Activated naive CD4-positive, alpha-beta T cell treated with anti-CD3 and anti-CD28 coated beads, Interleukin-2, amount 50 U/mL, for 24 hours (primary cell): ENCODE measurements around the gene RNF130.
"Not testable (repeated sequence)": the region's sequence is repeated elsewhere in the genome, so short reads cannot be mapped to it uniquely, and the experiment has no call there.

Experiments
- H3K27ac Mint-ChIP-seq: one replicate; pipeline ENCODE4 v1.8.0; 2021; ENCODE audit warnings: mild to moderate bottlenecking, mixed read lengths
- H3K27me3 Mint-ChIP-seq: one replicate; pipeline ENCODE4 v1.8.0; 2021; ENCODE audit warnings: mixed read lengths
- H3K36me3 Mint-ChIP-seq: one replicate; pipeline ENCODE4 v1.8.0; 2021; ENCODE audit warnings: mixed read lengths
- H3K4me1 Mint-ChIP-seq: one replicate; pipeline ENCODE4 v1.8.0; 2021; ENCODE audit warnings: mixed read lengths
- H3K4me3 Mint-ChIP-seq: one replicate; pipeline ENCODE4 v1.8.0; 2021; ENCODE audit warnings: mild to moderate bottlenecking, mixed read lengths
- H3K9me3 Mint-ChIP-seq: one replicate; pipeline ENCODE4 v1.8.0; 2021; ENCODE audit warnings: mixed read lengths

RNF130 gene

GRCh38 chr5:179964015-179964414 lies 107.5 kb downstream of the RNF130 start:
- Mint-ChIP-seq H3K4me3 (no peak overlapping the region), H3K27me3 (no peaks in the 10 kb centered on the region), H3K36me3 (peaks cover 18% of the 10 kb centered on the region), H3K27ac (no peak overlapping the region), H3K9me3 (no peaks in the 10 kb centered on the region), H3K4me1 (no peaks in the 10 kb centered on the region)

- Mint-ChIP-seq H3K4me3 (no peak overlapping the region), H3K27ac (no peak overlapping the region)
Observed at GRCh38 chr5:179963375-179963774, 108.2 kb downstream of the RNF130 start.

GRCh38 chr5:179960204-179960831 lies 111.2 kb downstream of the RNF130 start:
- no peaks in the 10 kb centered on the region for H3K27me3 Mint-ChIP-seq

More at GRCh38 chr5:179963375-179963774, 108.2 kb downstream of the RNF130 start:
- peaks cover 18% of the 10 kb centered on the region for H3K36me3 Mint-ChIP-seq
- no peaks in the 10 kb centered on the region for H3K9me3 Mint-ChIP-seq
- H3K27me3 Mint-ChIP-seq, result no peaks in the 10 kb centered on the region
- H3K4me1 Mint-ChIP-seq, result no peaks in the 10 kb centered on the region

GRCh38 chr5:179959641-179960040 lies 111.9 kb downstream of the RNF130 start:
- H3K27ac Mint-ChIP-seq, result no peak overlapping the region
- H3K4me1 Mint-ChIP-seq, result no peaks in the 10 kb centered on the region
- H3K9me3 Mint-ChIP-seq, result no peaks in the 10 kb centered on the region
- peaks cover 17% of the 10 kb centered on the region for H3K36me3 Mint-ChIP-seq
- no peak overlapping the region for H3K4me3 Mint-ChIP-seq
- H3K27me3 Mint-ChIP-seq, result no peaks in the 10 kb centered on the region

More at GRCh38 chr5:179960204-179960831, 111.2 kb downstream of the RNF130 start:
- H3K9me3 Mint-ChIP-seq, result no peaks in the 10 kb centered on the region
- H3K4me1 Mint-ChIP-seq, result no peaks in the 10 kb centered on the region
- no peak overlapping the region for H3K27ac Mint-ChIP-seq
- no peak overlapping the region for H3K4me3 Mint-ChIP-seq
- peaks cover 16% of the 10 kb centered on the region for H3K36me3 Mint-ChIP-seq

GRCh38 chr5:179959118-179959517 lies 112.4 kb downstream of the RNF130 start:
- not testable (repeated sequence) for H3K4me3 Mint-ChIP-seq, H3K9me3 Mint-ChIP-seq, H3K27me3 Mint-ChIP-seq, H3K4me1 Mint-ChIP-seq, H3K27ac Mint-ChIP-seq
- peaks cover 17% of the 10 kb centered on the region for H3K36me3 Mint-ChIP-seq

GRCh38 chr5:179955630-179956029 lies 115.9 kb downstream of the RNF130 start:
- Mint-ChIP-seq H3K27ac (no peak overlapping the region), H3K4me3 (no peak overlapping the region), H3K4me1 (no peaks in the 10 kb centered on the region), H3K9me3 (no peaks in the 10 kb centered on the region), H3K27me3 (no peaks in the 10 kb centered on the region), H3K36me3 (peaks cover 19% of the 10 kb centered on the region)

GRCh38 chr5:179955062-179955461 lies 116.5 kb downstream of the RNF130 start:
- H3K9me3 Mint-ChIP-seq, result no peaks in the 10 kb centered on the region
- no peaks in the 10 kb centered on the region for H3K27me3 Mint-ChIP-seq
- no peak overlapping the region for H3K27ac Mint-ChIP-seq
- no peak overlapping the region for H3K4me3 Mint-ChIP-seq
- H3K4me1 Mint-ChIP-seq, result no peaks in the 10 kb centered on the region
- H3K36me3 Mint-ChIP-seq, result peaks cover 20% of the 10 kb centered on the region

- Mint-ChIP-seq H3K4me3 (no peak overlapping the region), H3K27me3 (no peaks in the 10 kb centered on the region), H3K4me1 (no peaks in the 10 kb centered on the region), H3K9me3 (no peaks in the 10 kb centered on the region), H3K36me3 (peaks cover 20% of the 10 kb centered on the region), H3K27ac (no peak overlapping the region)
Observed at GRCh38 chr5:179954434-179954833, 117.1 kb downstream of the RNF130 start.

GRCh38 chr5:179953987-179954386 lies 117.6 kb downstream of the RNF130 start:
- H3K4me3 Mint-ChIP-seq, result no peak overlapping the region
- H3K36me3 Mint-ChIP-seq, result peaks cover 20% of the 10 kb centered on the region
- no peak overlapping the region for H3K27ac Mint-ChIP-seq
- no peaks in the 10 kb centered on the region for H3K9me3 Mint-ChIP-seq
- H3K4me1 Mint-ChIP-seq, result no peaks in the 10 kb centered on the region
- no peaks in the 10 kb centered on the region for H3K27me3 Mint-ChIP-seq

GRCh38 chr5:179936976-179937681 lies 134.4 kb downstream of the RNF130 start:
- no peaks in the 10 kb centered on the region for H3K27me3 Mint-ChIP-seq
- H3K4me1 Mint-ChIP-seq, result no peaks in the 10 kb centered on the region
- H3K9me3 Mint-ChIP-seq, result no peaks in the 10 kb centered on the region
- no peak overlapping the region for H3K4me3 Mint-ChIP-seq
- H3K36me3 Mint-ChIP-seq, result peaks cover 4% of the 10 kb centered on the region
- H3K27ac Mint-ChIP-seq, result no peak overlapping the region

- no peaks in the 10 kb centered on the region for H3K4me1 Mint-ChIP-seq
- H3K4me3 Mint-ChIP-seq, result no peak overlapping the region
- no peak overlapping the region for H3K27ac Mint-ChIP-seq
- H3K9me3 Mint-ChIP-seq, result no peaks in the 10 kb centered on the region
- H3K27me3 Mint-ChIP-seq, result no peaks in the 10 kb centered on the region
- peaks cover 2% of the 10 kb centered on the region for H3K36me3 Mint-ChIP-seq
Observed at GRCh38 chr5:179930788-179931473, 140.6 kb downstream of the RNF130 start.

- H3K27ac Mint-ChIP-seq, result no peak overlapping the region
- no peak overlapping the region for H3K4me3 Mint-ChIP-seq
- H3K27me3 Mint-ChIP-seq, result no peaks in the 10 kb centered on the region
- no peaks in the 10 kb centered on the region for H3K9me3 Mint-ChIP-seq
- H3K4me1 Mint-ChIP-seq, result no peaks in the 10 kb centered on the region
- no peaks in the 10 kb centered on the region for H3K36me3 Mint-ChIP-seq
Observed at GRCh38 chr5:179927824-179928223, 143.7 kb downstream of the RNF130 start.

- Mint-ChIP-seq H3K36me3 (no peaks in the 10 kb centered on the region), H3K9me3 (no peaks in the 10 kb centered on the region), H3K27me3 (no peaks in the 10 kb centered on the region), H3K27ac (no peak overlapping the region), H3K4me1 (no peaks in the 10 kb centered on the region), H3K4me3 (no peak overlapping the region)
Observed at GRCh38 chr5:179926657-179927056, 144.9 kb downstream of the RNF130 start.

- H3K27me3 Mint-ChIP-seq, result no peaks in the 10 kb centered on the region
Observed at GRCh38 chr5:179923436-179923835, 148.1 kb downstream of the RNF130 start.

GRCh38 chr5:179920175-179920574 lies 151.4 kb downstream of the RNF130 start:
- Mint-ChIP-seq H3K4me3 (no peak overlapping the region), H3K27me3 (no peaks in the 10 kb centered on the region), H3K4me1 (no peaks in the 10 kb centered on the region), H3K27ac (no peak overlapping the region), H3K9me3 (no peaks in the 10 kb centered on the region), H3K36me3 (no peaks in the 10 kb centered on the region)

More at GRCh38 chr5:179923436-179923835, 148.1 kb downstream of the RNF130 start:
- Mint-ChIP-seq H3K27ac (no peak overlapping the region), H3K4me1 (no peaks in the 10 kb centered on the region), H3K9me3 (no peaks in the 10 kb centered on the region), H3K36me3 (no peaks in the 10 kb centered on the region), H3K4me3 (no peak overlapping the region)

- no peaks in the 10 kb centered on the region for H3K4me1 Mint-ChIP-seq
- no peaks in the 10 kb centered on the region for H3K9me3 Mint-ChIP-seq
- H3K27ac Mint-ChIP-seq, result no peak overlapping the region
Observed at GRCh38 chr5:179919487-179920060, 152.0 kb downstream of the RNF130 start.

More at GRCh38 chr5:179919487-179920060, 152.0 kb downstream of the RNF130 start:
- Mint-ChIP-seq H3K27me3 (no peaks in the 10 kb centered on the region), H3K4me3 (no peak overlapping the region), H3K36me3 (no peaks in the 10 kb centered on the region)
